ENCODE data around the gene ADIG. TPM values are rescaled to one million over a fixed set of nuclear protein-coding genes. Genes with fewer than 3 reads are reported as not detected.

ADIG gene
- total and polyA plus RNA-seq, 7 donors, result not detected

GRCh38 chr20:38608188-38608587, 27.2 kb downstream of the ADIG start:
- DNase-seq, result no peak
- no peak overlapping the region for H3K4me3 ChIP-seq
- intact Hi-C loops (cut with DNase I), result no loop called here
- no peak overlapping the region for H3K27ac ChIP-seq
- peaks cover 6 to 41% (median 7%) of the 10 kb centered on the region in 3 donors for H3K27me3 ChIP-seq
- H3K36me3 ChIP-seq, result no peaks in the 10 kb centered on the region
- WGBS, 2 donors, result 76 to 81% methylated on average over 4 of the region's 4 CpGs
- no peaks in the 10 kb centered on the region for H3K9me3 ChIP-seq
- TF ChIP-seq POLR2AphosphoS5 (IDR thresholded peaks at IDR 0.05) (no peak), POLR2A (IDR thresholded peaks at IDR 0.05) (no peak), CTCF (IDR thresholded peaks at IDR 0.05) (no peak), EP300 (IDR thresholded peaks at IDR 0.05) (no peak)
- no peaks in the 10 kb centered on the region for H3K4me1 ChIP-seq

DNA sequence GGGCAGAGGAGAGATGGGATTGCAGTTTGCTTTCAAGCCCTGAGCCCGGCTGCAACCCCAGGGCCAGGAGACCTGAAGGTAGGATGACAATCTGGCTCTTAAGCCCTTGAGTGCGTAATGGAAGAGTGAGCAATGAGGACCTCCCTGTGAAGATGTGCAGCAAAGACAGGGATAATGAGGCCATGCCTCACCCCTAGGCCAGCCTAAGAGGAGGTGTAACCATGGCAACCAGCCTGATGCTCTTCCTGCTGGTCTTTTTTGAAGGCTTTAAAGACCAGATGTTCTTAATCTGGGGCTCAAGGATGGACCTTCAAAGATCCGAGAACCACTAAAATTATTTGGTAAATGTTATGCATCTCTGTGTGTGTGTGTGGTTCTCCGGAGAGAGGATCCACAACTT, 28.8 kb downstream of the ADIG start:
- H3K4me3 ChIP-seq, result no peak overlapping the region
- H3K9me3 ChIP-seq, result no peaks in the 10 kb centered on the region
- no peaks in the 10 kb centered on the region for H3K4me1 ChIP-seq
- TF ChIP-seq CTCF (IDR thresholded peaks at IDR 0.05) (no peak), POLR2AphosphoS5 (IDR thresholded peaks at IDR 0.05) (no peak), POLR2A (IDR thresholded peaks at IDR 0.05) (no peak), EP300 (IDR thresholded peaks at IDR 0.05) (no peak)
- H3K27me3 ChIP-seq, result peaks cover 0 to 24% (median 0%) of the 10 kb centered on the region in 3 donors
- H3K36me3 ChIP-seq, result no peaks in the 10 kb centered on the region
- WGBS, 2 donors, result 88 to 90% methylated on average over 4 of the region's 4 CpGs
- no peak for DNase-seq
- intact Hi-C loops (cut with DNase I), result no loop called here
- no peak overlapping the region for H3K27ac ChIP-seq

DNA sequence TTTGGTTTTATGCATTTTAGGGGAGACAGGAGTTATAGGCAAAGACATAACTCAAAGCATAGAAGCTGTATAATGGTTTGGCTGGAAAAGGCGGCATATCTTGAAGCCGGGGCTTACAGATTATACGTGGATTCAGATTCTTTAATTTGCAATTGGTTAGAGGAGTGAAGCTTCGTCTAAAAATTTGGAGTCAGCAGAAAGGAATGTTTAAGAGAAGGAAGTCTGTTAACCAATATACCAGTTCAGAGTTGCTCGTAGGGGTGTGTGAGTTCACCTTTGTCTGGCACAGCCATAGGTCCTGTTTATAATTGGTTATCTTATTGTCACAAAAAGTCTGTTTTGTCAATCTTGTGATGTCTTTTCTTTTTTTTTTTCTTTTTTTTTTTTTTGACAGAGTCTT, 29.5 kb downstream of the ADIG start:
- H3K4me3 ChIP-seq, result no peak overlapping the region
- no peaks in the 10 kb centered on the region for H3K4me1 ChIP-seq
- intact Hi-C loops (cut with DNase I), result no loop called here
- no peak overlapping the region for H3K27ac ChIP-seq
- TF ChIP-seq POLR2AphosphoS5 (IDR thresholded peaks at IDR 0.05), result no peak
- TF ChIP-seq CTCF (IDR thresholded peaks at IDR 0.05), result no peak
- TF ChIP-seq POLR2A (IDR thresholded peaks at IDR 0.05), result no peak
- TF ChIP-seq EP300 (IDR thresholded peaks at IDR 0.05), result no peak
- H3K9me3 ChIP-seq, result no peaks in the 10 kb centered on the region
- peaks cover 0 to 21% (median 0%) of the 10 kb centered on the region in 3 donors for H3K27me3 ChIP-seq
- no peak for DNase-seq
- H3K36me3 ChIP-seq, result no peaks in the 10 kb centered on the region
- 72 to 76% methylated on average over 5 of the region's 5 CpGs for WGBS, 2 donors

- peaks cover 0 to 23% (median 0%) of the 10 kb centered on the region in 3 donors for H3K27me3 ChIP-seq
- H3K27ac ChIP-seq, result no peak overlapping the region
- intact Hi-C loops (cut with DNase I), result no loop called here
- H3K4me1 ChIP-seq, result no peaks in the 10 kb centered on the region
- no peak overlapping the region for H3K4me3 ChIP-seq
- WGBS, 2 donors, result 54 to 62% methylated on average over 5 of the region's 5 CpGs
- H3K36me3 ChIP-seq, result no peaks in the 10 kb centered on the region
- no peak for TF ChIP-seq CTCF (IDR thresholded peaks at IDR 0.05)
- no peak for DNase-seq
- H3K9me3 ChIP-seq, result no peaks in the 10 kb centered on the region
Observed at GRCh38 chr20:38612751-38613515, 31.9 kb downstream of the ADIG start.

- intact Hi-C loops (cut with DNase I), result no loop called here
- 84 to 88% methylated on average over 15 of the region's 15 CpGs for WGBS, 2 donors
- H3K27me3 ChIP-seq, result peaks cover 0 to 30% (median 0%) of the 10 kb centered on the region in 3 donors
- no peak for DNase-seq
- no peaks in the 10 kb centered on the region for H3K4me1 ChIP-seq
- no peaks in the 10 kb centered on the region for H3K9me3 ChIP-seq
- no peak overlapping the region for H3K27ac ChIP-seq
- H3K36me3 ChIP-seq, result no peaks in the 10 kb centered on the region
- TF ChIP-seq EP300 (IDR thresholded peaks at IDR 0.05), result no peak
- TF ChIP-seq CTCF (IDR thresholded peaks at IDR 0.05), result no peak
- no peak for TF ChIP-seq POLR2AphosphoS5 (IDR thresholded peaks at IDR 0.05)
- no peak for TF ChIP-seq POLR2A (IDR thresholded peaks at IDR 0.05)
- H3K4me3 ChIP-seq, result no peak overlapping the region
Observed at GRCh38 chr20:38615283-38615682, 34.3 kb downstream of the ADIG start.

Data from sigmoid colon (tissue), 7 donors.